Measurements from ENCODE around the gene GIT2.
"Not testable (repeated sequence)": the region's sequence is repeated elsewhere in the genome, so short reads cannot be mapped to it uniquely, and the experiment has no call there.

GIT2 gene

GRCh38 chr12:109995686-109996482 is at the start of gene GIT2:
TSS of gene GIT2 (minus strand) at chr12:109996368. CDS start at chr12:109996224, 144 bp downstream.
- peak; percentile 79 for DNase-seq (ENCODE audit: low read depth)

DNA sequence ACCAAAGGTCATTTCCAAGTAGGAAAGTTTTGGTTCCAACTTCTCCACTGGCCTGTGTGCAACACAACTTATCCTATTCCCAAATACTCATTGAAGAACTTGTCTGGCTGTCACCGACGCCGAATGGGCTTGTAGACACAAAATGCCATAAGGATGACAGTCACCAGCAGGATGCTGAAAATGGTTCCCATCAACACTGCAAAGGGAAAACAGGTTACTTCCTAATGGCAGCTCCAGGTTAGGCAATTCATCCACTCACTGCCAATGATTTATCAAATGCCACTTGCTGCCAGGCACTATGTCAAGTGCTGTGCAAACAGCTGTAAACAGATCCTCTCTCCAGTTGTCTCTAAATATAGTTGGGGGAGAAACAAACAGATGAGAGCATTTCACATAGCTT is 46.1 kb upstream of the GIT2 start:
- DNase-seq (ENCODE audit: low read depth) = no peak

- DNase-seq (ENCODE audit: low read depth) = peak; percentile 84
These were observed 43.1 kb upstream of the GIT2 start for GRCh38 chr12:110039085-110039807.

DNA sequence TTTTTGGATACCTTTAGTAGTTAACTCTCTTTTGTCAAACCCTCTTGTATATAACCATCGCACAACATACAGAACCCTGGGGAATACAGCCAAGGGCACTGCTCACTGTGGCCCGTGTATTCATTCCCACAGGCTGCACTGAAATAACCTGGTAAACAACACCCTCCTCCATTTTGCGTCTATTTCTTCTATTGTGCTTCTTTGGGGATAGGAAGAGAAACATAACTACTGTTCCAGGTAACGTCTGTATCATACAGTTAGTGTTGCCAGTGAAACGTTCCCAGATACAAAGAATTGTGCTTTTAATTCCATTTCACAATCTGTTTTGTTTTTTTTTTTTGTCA is 42.5 kb upstream of the GIT2 start:
- no peak for DNase-seq (ENCODE audit: low read depth)

- no peak for DNase-seq (ENCODE audit: low read depth)
These were observed 41.1 kb upstream of the GIT2 start for GRCh38 chr12:110037315-110037714.

DNA sequence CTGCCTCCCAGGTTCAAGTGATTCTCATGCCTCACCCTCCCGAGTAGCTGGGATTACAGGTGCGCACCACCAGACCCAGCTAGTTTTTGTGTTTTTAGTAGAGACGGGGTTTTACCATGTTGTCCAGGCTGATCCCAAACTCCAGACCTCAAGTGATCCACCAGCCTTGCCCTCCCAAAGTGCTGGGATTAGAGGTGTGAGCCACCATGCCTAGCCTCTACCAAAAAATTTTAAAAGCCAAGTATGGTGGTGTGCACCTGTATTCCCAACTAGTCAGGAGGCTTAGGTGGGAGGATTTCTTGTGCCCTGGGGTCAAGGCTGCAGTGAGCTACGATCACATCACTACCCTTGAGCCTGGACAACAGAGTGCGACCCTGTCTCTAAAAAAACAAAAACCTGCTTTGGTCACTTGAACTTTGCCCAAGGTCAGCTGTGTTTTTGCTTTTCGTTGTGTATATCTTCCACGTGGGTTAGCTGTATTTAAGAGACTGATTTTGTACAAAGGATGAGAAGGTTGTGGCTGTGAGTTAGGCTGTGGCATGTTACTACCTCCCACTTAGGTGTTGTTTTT is 39.5 kb upstream of the GIT2 start:
- no peak for DNase-seq (ENCODE audit: low read depth)

GRCh38 chr12:110033888-110034287 is 37.7 kb upstream of the GIT2 start:
- no peak for DNase-seq (ENCODE audit: low read depth)

GRCh38 chr12:110029290-110029815 is 33.2 kb upstream of the GIT2 start:
- DNase-seq (ENCODE audit: low read depth) = no peak

GRCh38 chr12:110028323-110028722 is 32.2 kb upstream of the GIT2 start:
- DNase-seq (ENCODE audit: low read depth) = no peak

DNA sequence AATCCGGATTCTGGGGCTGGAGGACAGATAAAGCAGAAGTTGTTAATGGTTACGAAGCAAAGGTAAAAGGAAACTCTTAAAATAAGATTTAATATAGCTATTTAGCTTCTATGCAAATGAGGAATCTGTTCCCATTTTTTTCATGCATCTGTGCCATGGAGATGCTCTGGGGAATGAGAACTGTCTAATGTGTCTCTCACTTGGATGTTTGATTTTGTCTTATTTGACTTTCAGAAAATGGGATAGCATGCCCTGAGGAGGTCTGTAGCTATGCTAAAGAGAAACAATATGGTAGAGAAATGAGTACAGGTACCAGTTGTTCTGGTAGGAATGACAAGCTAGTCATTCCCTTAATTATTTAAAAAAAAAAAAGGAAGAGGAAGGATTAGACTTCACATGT is 27.9 kb upstream of the GIT2 start:
- DNase-seq (ENCODE audit: low read depth) = no peak

- DNase-seq (ENCODE audit: low read depth) = no peak
These were observed 27.2 kb upstream of the GIT2 start for GRCh38 chr12:110023059-110023980.

DNA sequence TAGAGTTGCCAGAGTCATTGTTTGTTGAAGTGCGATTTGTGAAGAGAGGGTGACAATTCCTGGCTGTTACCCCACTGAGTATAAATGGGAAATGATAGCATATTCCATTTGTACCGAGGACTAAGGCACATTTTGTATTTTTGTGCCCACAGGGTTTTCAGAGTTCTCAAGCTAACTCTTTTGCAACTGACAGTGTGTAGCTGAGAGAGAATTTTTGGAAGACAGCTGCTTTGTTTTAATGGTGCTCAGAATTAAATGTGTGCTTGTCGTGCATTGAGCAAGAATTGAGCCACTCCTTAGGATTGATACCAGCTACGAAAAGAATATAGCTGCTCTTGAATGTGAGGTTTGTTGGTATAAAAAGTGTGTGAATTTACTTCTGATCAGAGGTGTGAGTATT is 24.8 kb upstream of the GIT2 start:
- DNase-seq (ENCODE audit: low read depth) = no peak

- DNase-seq (ENCODE audit: low read depth) = no peak
These were observed 19.0 kb upstream of the GIT2 start for GRCh38 chr12:110015132-110015531.

- DNase-seq (ENCODE audit: low read depth) = no peak
These were observed 16.5 kb upstream of the GIT2 start for GRCh38 chr12:110012659-110013058.

- DNase-seq (ENCODE audit: low read depth) = no peak
These were observed 16.0 kb upstream of the GIT2 start for GRCh38 chr12:110012137-110012536.

GRCh38 chr12:110010853-110011723 is 14.9 kb upstream of the GIT2 start:
- no peak for DNase-seq (ENCODE audit: low read depth)

GRCh38 chr12:110008681-110009398 is 12.7 kb upstream of the GIT2 start:
- DNase-seq (ENCODE audit: low read depth) = not testable (repeated sequence)

- DNase-seq (ENCODE audit: low read depth) = no peak
These were observed 11.7 kb upstream of the GIT2 start for GRCh38 chr12:110007881-110008280.

DNA sequence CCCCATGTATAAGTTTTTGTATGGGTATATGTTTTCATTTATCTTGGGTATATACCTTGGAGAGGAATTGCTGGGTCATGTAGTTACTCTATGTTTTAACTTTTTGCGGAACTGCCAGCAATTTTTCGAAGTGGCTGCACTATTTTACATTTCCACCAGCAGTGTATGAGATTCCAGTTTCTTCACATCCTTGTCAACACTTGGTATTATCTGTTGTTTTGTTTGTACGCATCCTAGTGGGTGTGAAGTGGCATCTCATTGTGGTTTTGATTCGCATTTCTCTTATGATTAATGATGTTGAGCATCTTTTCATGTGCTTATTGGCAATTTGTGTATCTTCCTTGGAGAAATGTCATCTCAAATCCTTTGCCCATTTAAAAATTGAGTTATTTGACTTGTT is 9.9 kb upstream of the GIT2 start:
- no peak for DNase-seq (ENCODE audit: low read depth)

DNA sequence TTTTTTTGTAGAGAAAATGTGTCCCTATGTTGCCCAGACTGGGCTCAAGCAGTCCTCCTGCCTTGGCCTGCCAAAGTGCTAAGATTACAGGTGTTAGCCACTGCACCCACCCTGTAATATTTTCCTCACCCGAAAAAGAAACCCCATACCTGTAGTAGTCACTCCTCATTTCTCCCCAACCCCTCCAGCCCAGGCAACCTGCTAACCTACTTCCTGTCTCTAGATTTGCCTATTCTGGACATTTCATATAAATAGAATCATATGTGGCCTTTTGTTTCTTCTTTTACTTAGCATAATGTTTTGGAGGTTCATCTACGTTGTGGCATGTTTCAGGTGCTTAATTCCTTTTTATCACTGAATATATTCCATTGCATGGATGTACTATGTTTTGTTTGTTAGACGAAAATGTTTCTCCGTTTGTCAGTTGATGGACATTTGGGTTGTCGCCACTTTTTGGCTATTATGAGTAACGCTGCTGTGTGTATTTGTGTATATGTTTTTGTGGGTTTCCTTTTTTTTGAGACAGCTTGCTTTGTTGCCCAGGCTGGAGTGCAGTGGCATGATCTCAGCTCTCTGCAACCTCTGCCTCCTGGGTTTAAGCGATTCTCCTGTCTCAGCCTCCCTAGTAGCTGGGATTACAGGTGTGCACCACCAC is 9.3 kb upstream of the GIT2 start:
- no peak for DNase-seq (ENCODE audit: low read depth)
